DOHH2 (cell line): Measurements from ENCODE around the gene EFCAB14.
A peak's percentile ranks its signal among the peaks of the same experiment; 100 is the strongest.
"Not testable (repeated sequence)": the region's sequence is repeated elsewhere in the genome, so short reads cannot be mapped to it uniquely, and the experiment has no call there.

Experiments
- H3F3A ChIP-seq: fragments of 200-600 bp; sonication (generic), shearing (Covaris generic); 2 replicates; pipeline ENCODE4 v1.6.0; 2016; ENCODE audit warnings: antibody characterized with exemption, mild to moderate bottlenecking; ENCODE audit not compliant: control insufficient read depth, insufficient read depth
- H3K27ac ChIP-seq: fragments of 200-600 bp; sonication (generic); 2 replicates; pipeline ENCODE4 v1.5.1; 2014; ENCODE audit warnings: low read depth, mild to moderate bottlenecking, low read length, moderate library complexity
- H3K27me3 ChIP-seq: fragments of 200-600 bp; sonication (generic); 2 replicates; pipeline ENCODE4 v1.6.1; 2014; ENCODE audit warnings: mild to moderate bottlenecking, low read length, mixed read lengths; ENCODE audit not compliant: control insufficient read depth
- H3K36me3 ChIP-seq: fragments of 200-600 bp; sonication (generic); 2 replicates; pipeline ENCODE4 v1.6.1; 2014; ENCODE audit warnings: mild to moderate bottlenecking, low read length, moderate library complexity, mixed read lengths; ENCODE audit not compliant: control insufficient read depth
- H3K4me1 ChIP-seq: fragments of 200-600 bp; sonication (generic); 2 replicates; pipeline ENCODE4 v1.6.1; 2014; ENCODE audit warnings: mild to moderate bottlenecking, low read length, mixed read lengths; ENCODE audit not compliant: control insufficient read depth
- H3K4me2 ChIP-seq: fragments of 200-600 bp; sonication (generic); 2 replicates; pipeline ENCODE4 v1.6.0; 2014; ENCODE audit warnings: mild to moderate bottlenecking, low read length, moderate library complexity
- H3K4me3 ChIP-seq: fragments of 200-600 bp; sonication (generic); 2 replicates; pipeline ENCODE4 v1.5.1; 2014; ENCODE audit warnings: mild to moderate bottlenecking, low read length, mixed read lengths
- H3K79me2 ChIP-seq: fragments of 200-600 bp; sonication (generic); 2 replicates; pipeline ENCODE4 v1.6.1; 2014; ENCODE audit warnings: mild to moderate bottlenecking, low read length, mixed read lengths; ENCODE audit not compliant: control insufficient read depth
- H3K9me2 ChIP-seq: fragments of 200-600 bp; sonication (generic); replicated peaks from 2 replicates; pipeline ENCODE4 v1.6.1; 2014; ENCODE audit warnings: mild to moderate bottlenecking, low read length, mixed read lengths; ENCODE audit not compliant: control insufficient read depth
- H3K9me3 ChIP-seq: fragments of 200-600 bp; sonication (generic); 2 replicates; pipeline ENCODE4 v1.6.1; 2014; ENCODE audit warnings: antibody characterized with exemption, low read length, mixed read lengths; ENCODE audit not compliant: control insufficient read depth, insufficient read depth
- H4K20me1 ChIP-seq: fragments of 200-600 bp; sonication (generic); 2 replicates; pipeline ENCODE4 v1.6.0; 2014; ENCODE audit warnings: low read depth, mild to moderate bottlenecking, antibody characterized with exemption, low read length, moderate library complexity; ENCODE audit not compliant: control insufficient read depth, insufficient read depth
- CTCF ChIP-seq: fragments of 200-600 bp; sonication (generic); IDR thresholded peaks from one replicate; pipeline ENCODE4 v1.5.1; 2014; ENCODE audit warnings: antibody characterized with exemption, mild to moderate bottlenecking, low read depth, low read length; ENCODE audit not compliant: poor library complexity, severe bottlenecking
- EZH2phosphoT487 ChIP-seq: fragments of 200-600 bp; sonication (generic); IDR thresholded peaks from 2 replicates; pipeline ENCODE4 v1.6.1; 2017; ENCODE audit warnings: borderline replicate concordance, mild to moderate bottlenecking, antibody characterized with exemption, low read length, moderate library complexity, mixed read lengths

EFCAB14 gene

GRCh38 chr1:46667782-46668760 is 50.8 kb downstream of the EFCAB14 start, which contains the start of gene ATPAF1:
ATPAF1 (minus strand) TSS chr1:46668364; CDS start chr1:46668322, 42 bp downstream.
- peaks cover 7% of the 10 kb centered on the region; the same call in 1 of the 2 replicates for H3F3A ChIP-seq
- peaks cover 18% of the 10 kb centered on the region for H3K36me3 ChIP-seq
- H3K9me3 ChIP-seq, result no peaks in the 10 kb centered on the region
- peaks cover 18% of the 10 kb centered on the region for H3K4me1 ChIP-seq
- no peak for TF ChIP-seq CTCF
- no peak for TF ChIP-seq EZH2phosphoT487
- no peaks in the 10 kb centered on the region for H4K20me1 ChIP-seq
- H3K27ac ChIP-seq, result no peak within 1 kb of the TSS
- 0 out of 2 replicates have a peak, but pooled peaks cover 3% of the 10 kb centered on the region for H3K27me3 ChIP-seq
- peaks cover 11% of the 10 kb centered on the region for H3K79me2 ChIP-seq
- H3K4me2 ChIP-seq, result peak within 1 kb of the TSS; percentile 80
- H3K4me3 ChIP-seq, result peak within 1 kb of the TSS; percentile 79
- H3K9me2 ChIP-seq, result no peaks in the 10 kb centered on the region

- peaks cover 7% of the 10 kb centered on the region; the same call in 1 of the 2 replicates for H3F3A ChIP-seq
- H3K9me3 ChIP-seq, result no peaks in the 10 kb centered on the region
- H3K4me2 ChIP-seq, result no peak overlapping the region
- no peak overlapping the region for H3K27ac ChIP-seq
- peaks cover 18% of the 10 kb centered on the region for H3K4me1 ChIP-seq
- H3K36me3 ChIP-seq, result peaks cover 18% of the 10 kb centered on the region
- H4K20me1 ChIP-seq, result no peaks in the 10 kb centered on the region
- TF ChIP-seq CTCF, result no peak
- no peak for TF ChIP-seq EZH2phosphoT487
- H3K79me2 ChIP-seq, result peaks cover 11% of the 10 kb centered on the region
- H3K9me2 ChIP-seq, result no peaks in the 10 kb centered on the region
- 0 out of 2 replicates have a peak, but pooled peaks cover 3% of the 10 kb centered on the region for H3K27me3 ChIP-seq
- no peak overlapping the region for H3K4me3 ChIP-seq
Measured at GRCh38 chr1:46665983-46666382, 52.9 kb downstream of the EFCAB14 start.

DNA sequence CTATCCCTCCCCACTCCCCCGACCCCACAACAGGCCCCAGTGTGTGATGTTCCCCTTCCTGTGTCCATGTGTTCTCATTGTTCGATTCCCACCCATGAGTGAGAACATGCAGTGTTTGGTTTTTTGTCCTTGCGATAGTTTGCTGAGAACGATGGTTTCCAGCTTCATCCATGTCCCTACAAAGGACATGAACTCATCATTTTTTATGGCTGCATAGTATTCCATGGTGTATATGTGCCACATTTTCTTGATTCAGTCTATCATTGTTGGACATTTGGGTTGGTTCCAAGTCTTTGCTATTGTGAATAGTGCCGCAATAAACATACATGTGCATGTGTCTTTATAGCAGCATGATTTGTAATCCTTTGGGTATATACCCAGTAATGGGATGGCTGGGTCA is 56.0 kb downstream of the EFCAB14 start:
- H3K9me2 ChIP-seq, H3K27ac ChIP-seq, H3K27me3 ChIP-seq, H3K4me2 ChIP-seq, H3F3A ChIP-seq, H3K9me3 ChIP-seq, H3K4me3 ChIP-seq, H4K20me1 ChIP-seq: not testable (repeated sequence)
- Histone ChIP-seq H3K79me2 (peaks cover 11% of the 10 kb centered on the region), H3K4me1 (peaks cover 11% of the 10 kb centered on the region), H3K36me3 (peaks cover 25% of the 10 kb centered on the region)

DNA sequence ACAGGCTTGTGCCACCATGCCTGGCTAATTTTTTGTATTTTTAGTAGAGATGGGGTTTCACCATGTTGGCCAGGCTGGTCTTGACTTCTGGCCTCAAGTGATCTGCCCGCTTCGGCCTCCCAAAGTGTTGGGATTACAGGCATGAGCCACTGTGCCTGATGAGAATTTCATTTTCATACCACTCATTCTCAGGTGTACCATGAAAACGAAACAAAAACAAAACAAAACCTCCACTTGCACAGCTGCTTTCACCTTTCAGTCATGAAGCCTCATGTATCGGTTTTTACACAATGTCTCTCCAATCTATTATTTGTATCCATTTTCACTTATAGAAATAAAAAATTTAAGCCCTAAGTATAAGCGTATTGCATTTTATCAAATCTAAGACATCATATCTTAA is 58.8 kb downstream of the EFCAB14 start:
- not testable (repeated sequence) for H3K4me1 ChIP-seq, H3K27me3 ChIP-seq, H3K27ac ChIP-seq, H3K4me2 ChIP-seq, H3K9me3 ChIP-seq, H3F3A ChIP-seq, H4K20me1 ChIP-seq, H3K4me3 ChIP-seq, H3K79me2 ChIP-seq, H3K9me2 ChIP-seq
- peaks cover 48% of the 10 kb centered on the region for H3K36me3 ChIP-seq
